GM12865 (cell line): ENCODE results near the gene GOLGA6L10.
"Not testable (repeated sequence)": the region's sequence is repeated elsewhere in the genome, so short reads cannot be mapped to it uniquely, and the experiment has no call there.

Experiments used
- DNase-seq: peaks from one replicate; pipeline ENCODE4 v3.0.0; 2010; ENCODE audit warnings: low read depth
- H3K4me3 ChIP-seq: 2 replicates; pipeline ENCODE4 v1.5.1; 2011; ENCODE audit warnings: mild to moderate bottlenecking, low read depth, low read length, control low read depth
- CTCF ChIP-seq: IDR thresholded peaks from 2 replicates; pipeline ENCODE4 v1.5.1; 2011; ENCODE audit warnings: low read length, control low read depth, low read depth, inconsistent platforms; ENCODE audit not compliant: insufficient read depth; ENCODE audit errors: missing control alignments

The GOLGA6L10 gene

GRCh38 chr15:82304778-82305090, 44.5 kb downstream of the GOLGA6L10 start:
- TF ChIP-seq CTCF, result no peak
- no peak for DNase-seq
- H3K4me3 ChIP-seq, result no peak overlapping the region

- no peak for DNase-seq
- TF ChIP-seq CTCF, result no peak
- H3K4me3 ChIP-seq, result no peak overlapping the region
Measured at GRCh38 chr15:82303956-82304777, 45.1 kb downstream of the GOLGA6L10 start.

DNA sequence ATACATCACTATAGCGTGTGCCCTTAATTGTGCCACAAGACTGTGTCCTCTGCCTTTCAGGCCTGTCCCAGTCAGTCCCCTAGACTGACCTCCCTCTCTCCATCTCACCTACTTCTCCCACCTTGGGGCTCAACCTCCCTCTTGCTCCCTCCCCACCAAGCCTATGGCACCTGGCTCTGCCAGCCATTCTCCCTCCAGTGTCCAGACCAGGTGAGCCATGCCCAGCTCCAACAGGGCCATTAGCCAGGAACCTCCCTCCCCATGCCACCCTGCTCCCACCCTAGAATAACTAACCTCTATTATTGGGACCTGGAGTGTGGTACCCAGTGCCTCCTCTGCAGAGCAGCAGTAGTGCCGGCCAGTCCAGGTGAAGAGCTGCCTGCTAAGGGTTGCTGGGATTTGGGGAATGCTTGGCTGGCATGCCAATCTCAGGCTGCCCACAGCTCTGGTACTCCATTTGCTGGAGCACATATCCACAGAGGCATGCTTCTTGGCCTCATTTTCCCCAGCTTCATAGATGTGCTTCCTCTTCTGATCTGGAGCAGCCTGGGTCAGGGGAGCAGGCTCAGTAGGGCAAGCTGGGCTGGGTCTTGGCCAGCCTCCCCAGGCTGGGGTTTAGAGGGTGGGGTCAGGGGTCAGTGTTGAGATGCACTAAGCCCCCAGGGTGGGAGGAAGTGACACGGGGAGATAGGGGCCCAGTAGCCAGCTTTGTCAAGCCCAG, 47.8 kb downstream of the GOLGA6L10 start:
- TF ChIP-seq CTCF, result no peak
- no peak overlapping the region for H3K4me3 ChIP-seq
- no peak for DNase-seq

DNA sequence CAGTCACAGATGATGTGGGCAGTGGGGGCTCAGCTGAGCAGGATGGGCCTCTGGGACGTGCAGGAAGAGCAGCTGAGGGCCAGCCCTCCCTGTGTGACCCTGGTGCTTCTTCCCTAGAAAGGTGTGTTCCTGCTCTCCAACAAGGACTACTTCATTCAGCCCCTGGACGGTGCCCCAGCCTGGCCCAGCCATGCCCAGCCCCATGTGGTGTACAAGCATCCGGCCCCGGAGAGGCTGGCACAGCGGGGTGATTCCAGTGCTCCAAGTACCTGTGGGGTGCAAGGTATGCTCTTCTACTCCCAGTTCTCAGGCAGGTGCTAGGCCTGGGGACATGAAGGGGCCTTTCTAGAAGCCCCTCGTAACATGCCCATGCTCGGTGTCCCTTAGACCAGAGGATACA, 48.4 kb downstream of the GOLGA6L10 start:
- TF ChIP-seq CTCF, result no peak
- H3K4me3 ChIP-seq, result no peak overlapping the region
- DNase-seq, result no peak

DNA sequence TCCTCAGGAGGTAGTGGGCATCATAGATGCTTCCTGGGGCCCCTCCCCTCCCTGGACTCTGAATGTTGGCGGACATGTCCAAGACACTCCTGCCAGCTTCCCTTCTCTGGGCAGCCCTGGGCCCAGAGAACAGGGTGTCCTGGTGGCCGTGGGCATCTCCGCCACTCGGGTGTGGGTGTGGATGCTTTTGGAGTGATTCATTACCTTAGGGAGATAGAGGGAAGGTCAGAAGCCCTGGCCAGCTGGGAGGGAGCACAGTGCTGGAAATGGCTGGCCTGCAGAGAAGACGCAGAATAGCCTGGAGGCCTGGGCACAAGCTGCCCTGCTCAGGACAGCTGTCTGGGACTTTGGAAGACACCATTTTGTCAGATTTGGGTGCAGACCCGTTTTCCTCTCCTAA, 48.9 kb downstream of the GOLGA6L10 start:
- DNase-seq, result not testable (repeated sequence)

DNA sequence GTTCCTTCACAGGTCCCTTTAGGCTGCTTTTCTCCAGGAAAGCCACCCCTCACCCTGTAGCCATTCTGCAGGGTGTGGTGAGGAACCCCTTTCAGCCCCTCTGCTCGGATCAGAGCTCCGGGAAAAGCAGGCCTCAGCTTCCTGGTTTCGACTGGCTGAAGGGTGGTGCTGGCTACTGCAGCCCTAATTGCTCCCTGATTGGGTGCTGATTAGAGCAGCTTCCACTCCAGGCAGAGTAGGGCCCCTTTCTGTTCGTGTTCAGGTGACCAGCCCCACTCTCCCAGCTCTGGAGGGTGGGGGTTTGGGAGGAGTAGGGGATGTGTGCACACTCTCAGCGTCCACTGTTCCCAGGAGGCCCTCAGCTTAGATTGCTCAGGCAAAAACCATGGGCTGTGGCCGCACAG, 49.8 kb downstream of the GOLGA6L10 start:
- not testable (repeated sequence) for DNase-seq, H3K4me3 ChIP-seq

More for the DNA sequence above, 48.9 kb downstream of the GOLGA6L10 start:
- H3K4me3 ChIP-seq, result not testable (repeated sequence)

GRCh38 chr15:82298520-82298919, 50.8 kb downstream of the GOLGA6L10 start:
- peak; percentile 47 for DNase-seq
- H3K4me3 ChIP-seq, result no peak overlapping the region
- TF ChIP-seq CTCF, result no peak

GRCh38 chr15:82298032-82298431, 51.2 kb downstream of the GOLGA6L10 start:
- no peak overlapping the region for H3K4me3 ChIP-seq
- DNase-seq, result no peak
- no peak for TF ChIP-seq CTCF
